Left colon (tissue), 2 donors: ENCODE results near the gene PHOSPHO2. TPM values are rescaled to one million over a fixed set of nuclear protein-coding genes. Genes with fewer than 3 reads are reported as not detected.
"Not testable (repeated sequence)": the region's sequence is repeated elsewhere in the genome, so short reads cannot be mapped to it uniquely, and the experiment has no call there.

Experiments
- ATAC-seq: fragments of 200-7000 bp; cut with Tn5 transposase; one replicate; pipeline ENCODE4 v1.9.1; 2020; ENCODE audit warnings: mild to moderate bottlenecking, moderate library complexity
- DNase-seq, 2 donors: peaks; one replicate each; pipeline ENCODE4 v3.0.0-alpha.2; 2020
- intact Hi-C, 2 donors: fragments of 100-400 bp; cut with DNase I in 1 of 2; cut with micrococcal nuclease in 1 of 2; formaldehyde crosslinking; loops; one replicate each; pipeline versions ENCODE4 v1.11.2 to v1.14.0; 2022; cut with DNase I, micrococcal nuclease
- total RNA-seq, 2 donors: library from RNA; stranded (reverse); fragmentation: NEBNext Ultra II Directional; extraction: Animal tissue kit (Norgen Biotek cat#: 25700); gene quantifications; one replicate each; pipeline ENCODE4 v1.2.1, GENCODE V29; 2021
- donor health status: DM: no; HTN: no; CAD: no.
- donor health status: DM: yes; HTN: yes; CAD: no.

PHOSPHO2 gene
- total RNA-seq, 2 donors from 2014 or later: 7.4 to 8.3 TPM

DNA sequence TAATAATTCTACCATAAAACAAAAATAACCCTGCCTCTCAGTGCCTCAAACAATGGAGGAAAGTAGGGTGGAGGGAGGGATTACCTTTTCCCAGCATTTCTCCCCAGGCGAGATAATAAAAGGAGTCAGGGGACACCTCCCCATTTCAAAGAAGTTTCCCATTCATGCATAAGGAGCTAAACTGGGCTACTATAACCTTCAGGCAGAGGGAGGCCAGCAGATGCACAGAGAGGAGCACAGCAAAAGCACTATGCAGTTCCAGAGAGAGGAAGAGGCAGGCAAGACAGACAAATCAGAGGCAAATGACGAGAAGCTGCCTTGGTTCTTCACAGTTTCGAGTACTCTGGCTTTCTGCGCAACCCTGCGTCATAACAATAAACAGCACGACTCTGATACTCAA is 17.4 kb upstream of the PHOSPHO2 start:
- ATAC-seq: no peak
- intact Hi-C loops: no loop called here
- DNase-seq: no peak

GRCh38 chr2:169683054-169683424 is 11.2 kb upstream of the PHOSPHO2 start:
- intact Hi-C loops: loop anchor here in 1 of 2 donors (10.0 kb wide), 1 partner anchor 108 kb away; the partner anchor contains the start of gene FASTKD1
- DNase-seq: no peak
- no peak for ATAC-seq

DNA sequence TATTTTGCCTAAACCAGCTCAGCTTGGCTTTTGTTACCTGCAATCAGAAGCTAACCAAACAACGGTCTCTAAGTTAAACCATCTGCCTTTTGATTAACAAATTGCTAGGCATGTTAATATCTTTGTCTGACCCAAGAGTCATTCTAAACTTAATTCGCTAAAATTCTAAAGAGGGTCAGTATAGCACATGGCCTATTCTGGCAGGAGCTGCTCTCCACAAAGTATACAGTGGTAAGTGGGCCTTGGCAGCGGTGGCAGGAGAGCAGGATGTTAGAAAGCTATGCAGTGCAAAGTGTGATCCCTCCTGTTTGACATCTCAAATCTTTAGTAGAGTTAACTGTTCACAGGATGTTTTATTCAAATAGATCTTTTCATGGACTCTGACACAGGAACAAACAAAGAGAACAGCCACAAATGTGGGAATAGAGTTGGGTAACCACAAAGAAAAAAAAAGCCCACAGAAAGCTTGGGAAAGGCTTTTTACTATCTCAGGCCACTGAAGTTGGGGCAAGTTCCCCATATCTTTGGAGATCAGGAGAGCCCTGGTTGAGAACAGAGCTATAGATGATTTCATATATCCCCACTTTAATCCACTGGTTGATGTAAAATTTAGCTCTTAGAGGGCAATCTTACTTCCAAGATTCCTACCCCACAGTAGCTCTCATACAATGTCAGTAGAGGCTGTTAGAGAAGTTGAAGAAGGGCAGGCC is 10.7 kb upstream of the PHOSPHO2 start:
- intact Hi-C loops: loop anchor here in 1 of 2 donors (10.0 kb wide), 1 partner anchor 109 kb away; the partner anchor contains the start of gene FASTKD1
- no peak for DNase-seq
- ATAC-seq: no peak

- DNase-seq: no peak
- intact Hi-C loops: loop anchor here in 1 of 2 donors (10.0 kb wide), 1 partner anchor 109 kb away; the partner anchor contains the start of gene FASTKD1
- no peak for ATAC-seq
Observed at GRCh38 chr2:169684135-169684565, 10.1 kb upstream of the PHOSPHO2 start.

DNA sequence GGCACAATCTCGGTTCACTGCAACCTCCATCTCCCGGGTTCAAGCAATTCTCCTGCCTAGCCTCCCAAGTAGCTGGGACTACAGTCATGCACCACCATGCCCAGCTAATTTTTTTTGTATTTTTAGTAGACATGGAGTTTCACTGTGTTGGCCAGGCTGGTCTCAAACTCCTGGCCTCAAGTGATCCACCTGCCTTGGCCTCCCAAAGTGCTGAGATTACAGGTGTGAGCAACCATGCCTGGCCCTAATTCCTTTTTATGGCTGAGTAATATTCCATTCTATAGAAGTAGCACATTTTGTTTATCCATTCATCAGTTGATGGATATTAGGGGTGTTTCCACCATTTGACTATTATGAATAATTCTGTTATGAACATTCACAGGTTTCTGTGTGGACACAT is 9.6 kb upstream of the PHOSPHO2 start:
- intact Hi-C loops: loop anchor here in 1 of 2 donors (10.0 kb wide), 1 partner anchor 110 kb away; the partner anchor contains the start of gene FASTKD1
- DNase-seq, ATAC-seq: not testable (repeated sequence)

DNA sequence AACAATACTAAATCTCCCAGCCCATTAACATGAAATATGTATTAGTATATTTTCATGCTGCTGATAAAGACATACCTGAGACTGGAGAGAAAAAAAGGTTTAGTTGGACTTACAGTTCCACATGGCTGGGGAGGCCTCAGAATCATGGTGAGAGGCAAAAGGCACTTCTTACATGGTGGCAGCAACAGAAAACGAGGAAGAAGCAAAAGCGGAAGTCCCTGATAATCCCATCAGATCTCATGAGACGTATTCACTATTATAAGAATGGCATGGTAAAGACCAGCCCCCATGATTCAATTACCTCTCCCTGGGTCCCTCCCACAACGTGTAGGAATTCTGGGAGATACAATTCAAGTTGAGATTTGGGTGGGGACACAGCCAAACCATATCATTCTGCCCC is 7.4 kb upstream of the PHOSPHO2 start:
- intact Hi-C loops: loop anchor here in 1 of 2 donors (10.0 kb wide), 1 partner anchor 112 kb away; the partner anchor contains the start of gene FASTKD1
- not testable (repeated sequence) for ATAC-seq, DNase-seq

- ATAC-seq, DNase-seq: not testable (repeated sequence)
- intact Hi-C loops: loop anchor here in 1 of 2 donors (10.0 kb wide), 1 partner anchor 113 kb away; the partner anchor contains the start of gene FASTKD1
Observed at GRCh38 chr2:169687943-169688342, 6.3 kb upstream of the PHOSPHO2 start.

DNA sequence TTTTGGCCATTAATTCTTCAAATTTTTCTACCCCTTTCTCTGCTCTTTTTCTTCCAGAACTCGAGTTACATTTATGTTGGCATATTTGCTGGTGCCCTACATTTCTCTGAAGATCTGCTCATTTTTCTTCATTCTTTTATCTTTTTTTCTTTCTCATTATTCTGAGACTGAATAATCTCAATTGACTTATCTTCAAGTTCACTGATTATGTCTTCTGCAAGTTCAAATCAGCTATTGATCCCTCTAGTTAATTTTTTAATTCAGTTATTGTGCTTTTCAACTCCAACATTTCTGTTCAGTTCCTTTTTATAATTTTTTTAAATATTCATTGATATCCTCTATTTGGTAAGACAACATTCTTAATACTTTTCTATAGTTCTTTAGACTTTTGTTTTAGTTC is 3.3 kb upstream of the PHOSPHO2 start:
- ATAC-seq (no peak), DNase-seq (no peak)
- intact Hi-C loops: no loop called here

GRCh38 chr2:169692718-169693117 is 1.6 kb upstream of the PHOSPHO2 start:
- ATAC-seq (no peak), DNase-seq (no peak)
- intact Hi-C loops: no loop called here

DNA sequence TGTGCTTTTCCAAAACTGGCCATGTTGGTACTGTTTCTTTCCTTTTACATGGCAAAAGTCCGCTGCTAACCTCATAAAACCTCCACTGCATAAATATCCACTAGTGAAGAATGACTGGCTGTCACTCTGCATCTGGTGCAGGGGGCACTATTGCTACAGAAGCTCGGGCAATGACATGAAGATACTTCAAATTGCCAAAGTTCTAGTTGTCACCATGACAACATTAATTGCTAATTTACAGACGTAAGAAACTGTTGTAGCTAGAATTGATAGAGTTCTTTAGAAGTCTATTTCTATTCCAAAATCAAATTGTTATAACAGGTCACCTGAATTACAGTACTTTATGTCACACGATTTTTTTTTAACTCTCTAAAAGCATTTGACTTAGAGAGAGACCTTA is 909 bp upstream of the PHOSPHO2 start:
- DNase-seq (no peak), ATAC-seq (no peak)

DNA sequence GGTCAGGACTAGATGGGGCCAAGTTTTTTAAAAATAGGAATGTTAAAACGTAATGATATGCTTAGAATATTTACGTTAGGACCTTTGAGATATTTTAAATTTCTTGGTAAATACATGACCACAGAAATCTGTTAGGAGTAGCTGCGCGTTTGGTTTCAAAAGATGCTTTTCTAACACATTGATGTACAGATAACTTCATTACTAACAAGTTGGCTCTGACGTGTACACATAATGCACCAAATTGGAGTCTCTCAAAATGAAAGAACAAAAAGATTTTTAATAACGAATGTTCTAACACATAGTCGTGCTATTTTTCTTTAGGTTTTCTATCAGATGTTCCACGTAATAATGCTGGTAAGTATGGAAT is 608 bp downstream of the PHOSPHO2 start:
- no peak for DNase-seq

More for the DNA sequence above, 909 bp upstream of the PHOSPHO2 start:
- intact Hi-C loops: no loop called here

DNA sequence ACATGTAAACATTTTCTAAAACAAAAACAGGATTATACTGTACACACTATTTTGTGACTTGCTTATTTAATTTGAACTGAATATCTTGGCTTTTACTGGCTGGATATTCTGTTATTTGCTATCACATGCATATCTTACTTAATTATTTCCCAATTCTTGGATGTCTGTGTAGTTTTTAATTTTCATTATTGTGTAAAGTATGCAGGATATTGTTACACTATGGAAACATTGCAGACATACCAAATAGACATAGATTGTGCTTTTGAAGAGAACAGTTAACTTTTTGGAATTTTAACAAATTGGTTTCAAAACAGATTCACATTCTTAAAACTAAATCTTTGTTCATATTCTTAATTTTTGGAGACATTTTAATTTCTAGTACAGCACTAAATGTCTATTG is 2.1 kb downstream of the PHOSPHO2 start:
- DNase-seq: no peak
- intact Hi-C loops: no loop called here
- ATAC-seq: no peak

More for the DNA sequence above, 608 bp downstream of the PHOSPHO2 start:
- intact Hi-C loops: no loop called here
- no peak for ATAC-seq

- DNase-seq, ATAC-seq, intact Hi-C loops: not testable (repeated sequence)
Observed at GRCh38 chr2:169699173-169699572, 4.9 kb downstream of the PHOSPHO2 start.

DNA sequence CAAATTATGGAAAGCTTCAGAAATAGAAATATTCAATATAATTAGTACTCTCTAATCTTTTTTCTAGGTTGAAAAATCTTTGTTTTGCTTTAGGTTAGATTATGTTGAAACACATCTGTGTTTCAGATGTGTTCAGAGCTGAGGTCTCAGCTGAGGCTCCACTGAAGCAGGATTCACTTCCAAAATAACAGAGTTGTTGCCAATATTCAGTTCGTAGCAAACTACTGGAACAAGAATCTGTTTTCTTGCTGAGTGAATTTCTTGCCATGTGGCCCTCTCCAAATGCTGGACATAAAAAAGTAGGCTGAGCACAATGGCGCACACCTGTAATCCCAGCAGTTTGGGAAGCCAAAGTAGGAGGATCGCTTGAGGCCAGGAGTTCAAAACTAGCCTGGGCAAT is 8.7 kb downstream of the PHOSPHO2 start:
- DNase-seq: no peak
- intact Hi-C loops: no loop called here
- ATAC-seq: no peak

DNA sequence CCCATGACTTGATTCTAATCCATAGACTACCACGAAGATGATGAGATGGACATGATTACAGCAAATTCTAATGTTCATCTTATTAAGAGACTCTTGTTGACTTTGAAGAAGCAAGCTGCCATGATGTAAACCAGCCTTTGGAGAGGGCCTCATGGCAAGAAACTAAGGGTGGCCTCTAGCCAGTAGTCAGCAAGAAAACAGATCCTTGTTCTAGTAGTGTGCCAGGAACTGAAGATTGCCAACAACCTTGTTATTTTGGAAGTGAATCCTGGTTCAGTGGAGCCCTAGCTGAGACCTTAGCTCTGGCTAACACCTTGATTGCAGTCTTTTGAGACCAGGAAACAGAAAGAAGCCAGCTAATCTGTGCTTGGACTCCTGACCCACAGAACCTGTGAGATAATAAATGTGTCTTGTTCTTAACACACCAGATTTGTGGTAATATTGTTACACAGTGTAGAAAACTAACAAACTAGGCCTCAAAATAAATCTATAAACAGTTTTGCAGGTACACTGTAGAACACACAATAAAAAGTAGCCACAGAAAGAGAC is 10.0 kb downstream of the PHOSPHO2 start:
- no peak for DNase-seq
- ATAC-seq: peak; percentile 94
- intact Hi-C loops: no loop called here

DNA sequence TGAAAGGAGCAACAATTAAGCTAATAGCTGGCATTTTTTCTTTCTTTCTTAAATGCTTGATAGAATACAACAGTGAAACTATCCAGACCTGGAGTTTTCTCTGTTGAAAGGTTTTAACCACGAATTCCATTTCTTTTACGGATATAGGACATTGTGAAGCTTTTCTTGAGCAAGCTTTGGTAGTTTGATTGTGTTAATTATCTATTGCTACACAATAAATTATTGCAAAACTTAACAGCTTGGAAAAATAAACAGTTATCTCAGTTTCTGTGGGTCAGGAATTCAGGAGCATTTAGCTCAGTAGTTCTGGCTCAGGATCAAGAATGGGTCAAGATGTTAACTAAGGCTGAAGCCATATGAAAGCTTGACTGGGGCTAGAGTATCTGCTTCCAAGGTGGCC is 11.7 kb downstream of the PHOSPHO2 start:
- ATAC-seq: no peak
- no peak for DNase-seq
- intact Hi-C loops: no loop called here

DNA sequence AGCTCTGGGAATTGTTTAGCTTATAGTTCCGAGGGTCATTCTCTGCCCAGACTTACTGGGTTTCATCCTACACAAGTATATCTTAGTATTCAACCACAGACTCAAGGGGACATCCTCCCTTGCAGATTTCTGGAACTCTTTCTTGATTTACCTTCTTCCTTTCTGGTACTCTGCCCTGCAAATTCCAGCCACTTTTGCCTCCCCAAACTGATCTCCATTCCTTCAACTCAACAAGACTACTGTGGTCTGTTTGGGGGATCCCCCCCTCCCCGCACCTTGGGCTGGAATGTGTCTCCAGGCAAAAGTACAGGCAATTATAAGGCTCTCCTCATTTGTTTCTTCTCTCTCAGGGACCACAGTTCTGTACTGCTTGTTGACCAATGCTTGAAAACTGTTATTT is 13.4 kb downstream of the PHOSPHO2 start:
- no peak for DNase-seq
- intact Hi-C loops: no loop called here
- no peak for ATAC-seq

- no peak for DNase-seq
- no peak for ATAC-seq
- intact Hi-C loops: no loop called here
Observed at GRCh38 chr2:169709331-169709730, 15.1 kb downstream of the PHOSPHO2 start.

GRCh38 chr2:169709981-169710380 is 15.7 kb downstream of the PHOSPHO2 start:
- ATAC-seq (peak; percentile 29), DNase-seq (peak; percentile 48 to 60)
- intact Hi-C loops: no loop called here
